Stimulated activated CD4-positive, alpha-beta T cell treated with anti-CD3 and anti-CD28 coated beads, Interleukin-15, amount 100 ng/mL, for 1 hour (primary cell): ENCODE data around the gene ZNF723.
"Not testable (repeated sequence)": the region's sequence is repeated elsewhere in the genome, so short reads cannot be mapped to it uniquely, and the experiment has no call there.

Experiments used
- DNase-seq, 2 donors: peaks; one replicate each; pipeline ENCODE4 v3.0.0-alpha.2; 2020; ENCODE audit warnings: low read depth in 1 of 2, low spot score in 1 of 2

ZNF723 gene

GRCh38 chr19:22832031-22832762, at the start of gene ZNF723:
TSS of gene ZNF723 (plus strand) at chr19:22832291. CDS start at chr19:22832380, 89 bp downstream.
- no peak for DNase-seq

GRCh38 chr19:22783651-22784410, 48.3 kb upstream of the ZNF723 start, which contains the start of gene ZNF99:
TSS of gene ZNF99 (minus strand) at chr19:22784151. CDS start at chr19:22784016, 135 bp downstream.
- DNase-seq, result no peak

- not testable (repeated sequence) for DNase-seq
These were observed 39.2 kb upstream of the ZNF723 start for GRCh38 chr19:22792863-22793262.

GRCh38 chr19:22797040-22797439, 35.1 kb upstream of the ZNF723 start:
- DNase-seq, result no peak

- no peak for DNase-seq
These were observed 25.7 kb upstream of the ZNF723 start for GRCh38 chr19:22806418-22806817.

- no peak for DNase-seq
These were observed 24.8 kb upstream of the ZNF723 start for GRCh38 chr19:22807061-22807835.

- DNase-seq, result no peak
These were observed 18.0 kb upstream of the ZNF723 start for GRCh38 chr19:22814124-22814523.

GRCh38 chr19:22831211-22831610, 880 bp upstream of the ZNF723 start:
- DNase-seq, result no peak

GRCh38 chr19:22857713-22858320, 25.7 kb downstream of the ZNF723 start:
- DNase-seq, result not testable (repeated sequence)

GRCh38 chr19:22882797-22883196, 50.7 kb downstream of the ZNF723 start:
- DNase-seq, result no peak

- no peak for DNase-seq
These were observed 61.8 kb downstream of the ZNF723 start for GRCh38 chr19:22893855-22894270.

GRCh38 chr19:22901431-22902130, 69.5 kb downstream of the ZNF723 start:
- no peak for DNase-seq
